Hepatocyte (in vitro differentiated cells): ENCODE measurements around the gene GRK4. TPM values are rescaled to one million over a fixed set of nuclear protein-coding genes. Genes with fewer than 3 reads are reported as not detected.

ENCODE experiments used
- DNase-seq: peaks from one replicate; pipeline ENCODE4 v3.0.0-alpha.2; 2016; ENCODE audit warnings: low spot score
- H2AFZ ChIP-seq: fragments of 200-600 bp; sonication (generic); 2 replicates; pipeline ENCODE4 v1.6.0; 2016; ENCODE audit warnings: antibody characterized with exemption, mild to moderate bottlenecking
- H3K27ac ChIP-seq: fragments of 200-600 bp; sonication (generic); 2 replicates; pipeline ENCODE4 v1.5.1; 2016; ENCODE audit warnings: mild to moderate bottlenecking
- H3K27me3 ChIP-seq: fragments of 200-600 bp; sonication (generic); 2 replicates; pipeline ENCODE4 v1.6.1; 2016
- H3K36me3 ChIP-seq: fragments of 200-600 bp; sonication (generic); replicated peaks from 2 replicates; pipeline ENCODE4 v1.5.1; 2016; ENCODE audit warnings: low read depth; ENCODE audit not compliant: insufficient read depth
- H3K4me1 ChIP-seq: fragments of 200-600 bp; sonication (generic); 2 replicates; pipeline ENCODE4 v1.5.1; 2016; ENCODE audit warnings: mild to moderate bottlenecking, moderate library complexity; ENCODE audit not compliant: insufficient read depth
- H3K4me2 ChIP-seq: fragments of 200-600 bp; sonication (generic); 2 replicates; pipeline ENCODE4 v1.6.0; 2016
- H3K4me3 ChIP-seq: fragments of 200-600 bp; sonication (generic); 2 replicates; pipeline ENCODE4 v1.5.1; 2016; ENCODE audit warnings: mild to moderate bottlenecking
- H3K79me2 ChIP-seq: fragments of 200-600 bp; sonication (generic); 2 replicates; pipeline ENCODE4 v1.6.0; 2017; ENCODE audit warnings: mild to moderate bottlenecking
- H3K9me2 ChIP-seq: fragments of 200-600 bp; sonication (generic); replicated peaks from 2 replicates; pipeline ENCODE4 v1.6.0; 2017; ENCODE audit warnings: mild to moderate bottlenecking; ENCODE audit not compliant: insufficient read depth
- H3K9me3 ChIP-seq: fragments of 200-600 bp; sonication (generic); 2 replicates; pipeline ENCODE4 v1.5.1; 2016; ENCODE audit warnings: low read depth, mild to moderate bottlenecking
- H4K20me1 ChIP-seq: fragments of 200-600 bp; sonication (generic); 2 replicates; pipeline ENCODE4 v1.6.0; 2016; ENCODE audit warnings: mild to moderate bottlenecking; ENCODE audit not compliant: insufficient read depth, poor library complexity, severe bottlenecking
- EZH2 ChIP-seq: fragments of 200-600 bp; sonication (generic); IDR thresholded peaks from 2 replicates; pipeline ENCODE4 v1.6.1; 2016; ENCODE audit warnings: antibody characterized with exemption, mild to moderate bottlenecking, borderline replicate concordance
- EZH2phosphoT487 ChIP-seq: fragments of 200-600 bp; sonication (generic); IDR thresholded peaks from one replicate; pipeline ENCODE4 v1.6.1; 2018; ENCODE audit warnings: antibody characterized with exemption, mild to moderate bottlenecking, low read depth, moderate library complexity; ENCODE audit not compliant: unreplicated experiment, severe bottlenecking
- WGBS: methylation state at CpG from one replicate; pipeline ENCODE4 v1.1.6; 2016; ENCODE audit warnings: low lambda C conversion rate; ENCODE audit errors: missing lambda C conversion rate; 5-methylcytosine and 5-hydroxymethylcytosine counted together
- polyA plus RNA-seq: library from polyadenylated mRNA; unstranded; fragments of >200 nt; fragmentation: Nextera tagmentation; extraction: Ambion mirVana; gene quantifications from 2 replicates; pipeline ENCODE4 v1.2.1, GENCODE V29; 2016
- total RNA-seq: library from RNA; depleted of rRNA; stranded (reverse); fragments of >200 nt; gene quantifications from 2 replicates; pipeline ENCODE4 v1.2.3, GENCODE V29; 2014
- TF ChIP-seq, protein P1 (sequence below): fragments of 200-600 bp; sonication (generic); IDR thresholded peaks from 2 replicates; pipeline ENCODE4 v1.5.1; 2016; ENCODE audit warnings: antibody characterized with exemption, mild to moderate bottlenecking; ENCODE audit not compliant: poor library complexity

The GRK4 gene
- total and polyA plus RNA-seq, 2 experiments from 2014 or later = 4.9 to 6.1 TPM

DNA sequence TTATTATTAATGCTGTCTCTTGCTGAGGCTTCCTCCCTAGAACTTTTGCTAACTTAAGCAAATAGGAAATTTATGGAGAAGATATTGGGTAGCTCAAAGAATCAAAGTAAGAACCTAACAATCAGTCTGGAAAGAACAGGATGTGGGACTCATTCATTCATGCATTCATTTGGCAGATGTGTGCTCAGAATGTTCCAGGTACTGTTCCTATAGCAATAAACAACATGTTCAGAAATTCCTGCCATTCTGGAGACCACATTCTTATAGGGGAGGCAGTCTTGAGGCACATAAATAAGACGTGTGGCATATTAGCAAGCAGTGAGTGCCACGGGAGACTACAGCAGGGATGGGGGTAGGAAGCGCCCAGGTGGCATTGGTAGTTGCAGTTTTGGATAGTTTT, 5.0 kb downstream of the GRK4 start:
- no peaks in the 10 kb centered on the region for H3K27me3 ChIP-seq
- WGBS = 80% methylated on average over 3 of the region's 3 CpGs
- no peak overlapping the region for H3K27ac ChIP-seq
- H3K36me3 ChIP-seq = no peaks in the 10 kb centered on the region
- no peaks in the 10 kb centered on the region for H3K4me1 ChIP-seq
- TF ChIP-seq, protein P1, sequence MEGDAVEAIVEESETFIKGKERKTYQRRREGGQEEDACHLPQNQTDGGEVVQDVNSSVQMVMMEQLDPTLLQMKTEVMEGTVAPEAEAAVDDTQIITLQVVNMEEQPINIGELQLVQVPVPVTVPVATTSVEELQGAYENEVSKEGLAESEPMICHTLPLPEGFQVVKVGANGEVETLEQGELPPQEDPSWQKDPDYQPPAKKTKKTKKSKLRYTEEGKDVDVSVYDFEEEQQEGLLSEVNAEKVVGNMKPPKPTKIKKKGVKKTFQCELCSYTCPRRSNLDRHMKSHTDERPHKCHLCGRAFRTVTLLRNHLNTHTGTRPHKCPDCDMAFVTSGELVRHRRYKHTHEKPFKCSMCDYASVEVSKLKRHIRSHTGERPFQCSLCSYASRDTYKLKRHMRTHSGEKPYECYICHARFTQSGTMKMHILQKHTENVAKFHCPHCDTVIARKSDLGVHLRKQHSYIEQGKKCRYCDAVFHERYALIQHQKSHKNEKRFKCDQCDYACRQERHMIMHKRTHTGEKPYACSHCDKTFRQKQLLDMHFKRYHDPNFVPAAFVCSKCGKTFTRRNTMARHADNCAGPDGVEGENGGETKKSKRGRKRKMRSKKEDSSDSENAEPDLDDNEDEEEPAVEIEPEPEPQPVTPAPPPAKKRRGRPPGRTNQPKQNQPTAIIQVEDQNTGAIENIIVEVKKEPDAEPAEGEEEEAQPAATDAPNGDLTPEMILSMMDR = no peak
- TF ChIP-seq EZH2phosphoT487 (no peak), EZH2 (no peak)
- no peaks in the 10 kb centered on the region for H4K20me1 ChIP-seq
- no peak overlapping the region for H3K4me3 ChIP-seq
- H3K79me2 ChIP-seq = peaks cover 10% of the 10 kb centered on the region
- no peak overlapping the region for H3K4me2 ChIP-seq
- no peak for DNase-seq
- no peaks in the 10 kb centered on the region for H3K9me2 ChIP-seq
- H2AFZ ChIP-seq = no peak overlapping the region
- no peaks in the 10 kb centered on the region for H3K9me3 ChIP-seq

DNA sequence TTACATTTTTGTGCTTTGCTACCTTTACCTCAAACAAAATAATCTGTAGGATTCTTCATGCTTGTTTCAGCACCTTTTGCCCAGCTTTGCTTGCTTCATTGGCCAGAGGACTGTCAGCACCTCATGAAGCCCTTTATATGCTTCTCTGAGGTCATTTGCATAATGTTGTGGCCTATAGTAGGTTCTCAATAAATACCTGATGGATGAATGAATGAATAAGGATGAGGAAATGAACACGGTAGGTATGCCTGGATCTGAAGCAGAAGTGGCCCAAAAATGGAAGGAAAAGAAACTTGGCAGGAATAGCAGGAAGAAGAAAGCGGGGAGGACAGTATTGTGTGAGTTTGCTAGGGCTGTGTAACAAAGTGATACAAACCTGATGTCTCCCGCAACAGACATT, 7.9 kb downstream of the GRK4 start:
- no peak for TF ChIP-seq EZH2phosphoT487
- TF ChIP-seq EZH2 = no peak
- TF ChIP-seq, protein P1 = no peak
- H3K36me3 ChIP-seq = no peaks in the 10 kb centered on the region
- H3K4me3 ChIP-seq = no peak overlapping the region
- no peak overlapping the region for H2AFZ ChIP-seq
- DNase-seq = no peak
- WGBS = 90% methylated on average over 3 of the region's 3 CpGs
- H4K20me1 ChIP-seq = no peaks in the 10 kb centered on the region
- no peak overlapping the region for H3K4me2 ChIP-seq
- H3K4me1 ChIP-seq = no peaks in the 10 kb centered on the region
- no peak overlapping the region for H3K27ac ChIP-seq
- H3K9me2 ChIP-seq = no peaks in the 10 kb centered on the region
- no peaks in the 10 kb centered on the region for H3K27me3 ChIP-seq
- H3K79me2 ChIP-seq = no peaks in the 10 kb centered on the region
- no peaks in the 10 kb centered on the region for H3K9me3 ChIP-seq

DNA sequence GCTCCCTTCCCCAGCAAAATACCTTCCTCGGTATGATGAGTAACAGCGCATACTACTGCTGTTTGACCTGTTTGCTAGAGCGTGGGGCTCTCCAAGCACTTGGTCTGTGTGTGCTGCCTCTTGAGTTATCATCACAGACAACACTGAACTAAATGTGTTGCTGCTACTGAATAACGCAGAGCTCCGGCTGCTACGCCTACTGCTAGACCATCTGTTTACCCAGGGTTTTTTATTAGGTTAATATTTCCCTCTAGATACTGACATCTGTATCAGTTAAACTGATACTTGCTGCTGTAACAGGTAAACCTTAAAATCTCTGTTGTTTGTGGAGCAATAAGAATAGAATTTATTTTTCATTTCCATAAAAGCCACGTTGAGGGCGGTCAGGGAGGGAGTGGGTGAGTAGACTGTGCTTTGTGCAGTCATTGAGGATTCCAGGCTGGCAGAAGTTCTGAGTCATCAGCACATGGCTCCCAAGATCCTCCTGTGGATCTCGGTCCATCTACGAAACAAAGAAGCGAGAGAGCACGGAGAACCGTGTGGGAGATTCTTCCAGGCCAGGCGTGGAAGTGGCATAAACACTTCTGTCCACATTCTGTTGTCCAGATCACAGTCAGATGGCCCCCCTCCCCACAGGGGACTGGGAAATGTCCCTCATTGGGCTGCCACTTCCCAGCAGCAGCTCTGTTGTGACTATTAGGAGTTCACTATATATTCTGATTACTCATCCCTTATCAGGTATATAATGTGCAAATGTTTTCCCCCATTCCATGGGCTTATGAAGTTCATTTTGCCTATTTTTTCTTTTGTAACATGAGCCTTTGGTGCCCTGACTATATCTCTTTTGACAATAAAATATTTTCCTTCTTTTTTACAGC, 14.1 kb downstream of the GRK4 start:
- peak overlapping the region; percentile 63 for H3K4me2 ChIP-seq
- TF ChIP-seq EZH2 (no peak), EZH2phosphoT487 (no peak)
- TF ChIP-seq, protein P1 = no peak

More for the DNA sequence above, 14.1 kb downstream of the GRK4 start:
- H3K9me3 ChIP-seq = no peaks in the 10 kb centered on the region
- peaks cover 4% of the 10 kb centered on the region for H3K4me1 ChIP-seq
- 47% methylated on average over 14 of the region's 14 CpGs for WGBS
- no peak overlapping the region for H3K4me3 ChIP-seq
- peak overlapping the region; percentile 24 for H2AFZ ChIP-seq
- H3K27me3 ChIP-seq = no peaks in the 10 kb centered on the region
- H3K27ac ChIP-seq = peak overlapping the region; percentile 91
- H3K9me2 ChIP-seq = no peaks in the 10 kb centered on the region
- no peaks in the 10 kb centered on the region for H3K79me2 ChIP-seq
- H3K36me3 ChIP-seq = no peaks in the 10 kb centered on the region
- peak; percentile 77 for DNase-seq
- H4K20me1 ChIP-seq = no peaks in the 10 kb centered on the region
